Lower leg skin (tissue), 3 donors: ENCODE results near the gene GMCL2.

Experiments used
- POLR2A ChIP-seq, 2 donors: fragments of 450-650 bp; IDR thresholded peaks; one replicate each; pipeline ENCODE4 v1.6.1; 2016 to 2017; ENCODE audit warnings: antibody characterized with exemption in 2 of 2, mild to moderate bottlenecking in 1 of 2, moderate library complexity in 1 of 2
- TF ChIP-seq, protein P1 (sequence below), 3 donors: fragments of 450-650 bp; IDR thresholded peaks; one replicate each; pipeline ENCODE4 v1.5.1; 2016; ENCODE audit warnings: antibody characterized with exemption in 3 of 3, mild to moderate bottlenecking in 3 of 3, moderate library complexity in 2 of 3

DNA sequence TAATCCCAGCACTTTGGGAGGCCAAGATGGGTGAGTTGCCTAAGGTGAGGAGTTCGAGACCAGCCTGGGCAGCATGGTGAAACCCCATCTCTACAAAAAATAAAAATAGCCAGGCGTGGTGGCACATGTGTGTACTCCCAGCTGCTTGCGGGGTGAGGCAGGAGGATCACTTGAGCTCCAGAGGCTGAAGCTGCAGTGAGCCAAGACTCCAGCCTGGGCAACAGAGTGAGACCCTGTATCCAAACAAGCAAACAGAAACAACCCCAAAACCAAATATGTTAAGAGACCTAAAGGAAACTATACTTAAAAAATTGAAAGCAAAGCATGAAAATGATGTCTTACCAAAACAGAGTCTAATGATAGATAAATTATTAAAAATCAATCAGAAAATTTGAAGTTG, 29.6 kb upstream of the GMCL2 start:
- TF ChIP-seq, protein P1, sequence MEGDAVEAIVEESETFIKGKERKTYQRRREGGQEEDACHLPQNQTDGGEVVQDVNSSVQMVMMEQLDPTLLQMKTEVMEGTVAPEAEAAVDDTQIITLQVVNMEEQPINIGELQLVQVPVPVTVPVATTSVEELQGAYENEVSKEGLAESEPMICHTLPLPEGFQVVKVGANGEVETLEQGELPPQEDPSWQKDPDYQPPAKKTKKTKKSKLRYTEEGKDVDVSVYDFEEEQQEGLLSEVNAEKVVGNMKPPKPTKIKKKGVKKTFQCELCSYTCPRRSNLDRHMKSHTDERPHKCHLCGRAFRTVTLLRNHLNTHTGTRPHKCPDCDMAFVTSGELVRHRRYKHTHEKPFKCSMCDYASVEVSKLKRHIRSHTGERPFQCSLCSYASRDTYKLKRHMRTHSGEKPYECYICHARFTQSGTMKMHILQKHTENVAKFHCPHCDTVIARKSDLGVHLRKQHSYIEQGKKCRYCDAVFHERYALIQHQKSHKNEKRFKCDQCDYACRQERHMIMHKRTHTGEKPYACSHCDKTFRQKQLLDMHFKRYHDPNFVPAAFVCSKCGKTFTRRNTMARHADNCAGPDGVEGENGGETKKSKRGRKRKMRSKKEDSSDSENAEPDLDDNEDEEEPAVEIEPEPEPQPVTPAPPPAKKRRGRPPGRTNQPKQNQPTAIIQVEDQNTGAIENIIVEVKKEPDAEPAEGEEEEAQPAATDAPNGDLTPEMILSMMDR (IDR thresholded peaks at IDR 0.05): no peak
- TF ChIP-seq POLR2A (IDR thresholded peaks at IDR 0.05): no peak
